Upper lobe of left lung (tissue), 4 donors: ENCODE measurements around the gene STK39.

ENCODE experiments used
- POLR2A ChIP-seq, 4 donors: fragments of 450-650 bp; IDR thresholded peaks; one replicate each; pipeline ENCODE4 v1.5.1; 2016 to 2017; ENCODE audit warnings: antibody characterized with exemption in 4 of 4, mild to moderate bottlenecking in 2 of 4
- POLR2AphosphoS5 ChIP-seq, 2 donors: sonication (generic); formaldehyde crosslinking; IDR thresholded peaks; one replicate each; pipeline ENCODE4 v1.5.1; 2017; ENCODE audit warnings: antibody characterized with exemption in 2 of 2
- TF ChIP-seq, protein P1 (sequence below), 6 experiments: fragments of 450-650 bp in 4 of 6; fragments of 200-600 bp in 2 of 6; sonication (generic) in 2 of 6; IDR thresholded peaks; one replicate each; pipeline ENCODE4 v1.5.1; 2016 to 2019; ENCODE audit warnings: antibody characterized with exemption in 6 of 6

- TF ChIP-seq, protein P1, sequence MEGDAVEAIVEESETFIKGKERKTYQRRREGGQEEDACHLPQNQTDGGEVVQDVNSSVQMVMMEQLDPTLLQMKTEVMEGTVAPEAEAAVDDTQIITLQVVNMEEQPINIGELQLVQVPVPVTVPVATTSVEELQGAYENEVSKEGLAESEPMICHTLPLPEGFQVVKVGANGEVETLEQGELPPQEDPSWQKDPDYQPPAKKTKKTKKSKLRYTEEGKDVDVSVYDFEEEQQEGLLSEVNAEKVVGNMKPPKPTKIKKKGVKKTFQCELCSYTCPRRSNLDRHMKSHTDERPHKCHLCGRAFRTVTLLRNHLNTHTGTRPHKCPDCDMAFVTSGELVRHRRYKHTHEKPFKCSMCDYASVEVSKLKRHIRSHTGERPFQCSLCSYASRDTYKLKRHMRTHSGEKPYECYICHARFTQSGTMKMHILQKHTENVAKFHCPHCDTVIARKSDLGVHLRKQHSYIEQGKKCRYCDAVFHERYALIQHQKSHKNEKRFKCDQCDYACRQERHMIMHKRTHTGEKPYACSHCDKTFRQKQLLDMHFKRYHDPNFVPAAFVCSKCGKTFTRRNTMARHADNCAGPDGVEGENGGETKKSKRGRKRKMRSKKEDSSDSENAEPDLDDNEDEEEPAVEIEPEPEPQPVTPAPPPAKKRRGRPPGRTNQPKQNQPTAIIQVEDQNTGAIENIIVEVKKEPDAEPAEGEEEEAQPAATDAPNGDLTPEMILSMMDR (IDR thresholded peaks at IDR 0.05): no peak
- TF ChIP-seq POLR2AphosphoS5 (IDR thresholded peaks at IDR 0.05) (no peak), POLR2A (IDR thresholded peaks at IDR 0.05) (no peak)
Observed at GRCh38 chr2:168253379-168253778, 6.0 kb upstream of the STK39 start.
